IMR-90 (cell line): ENCODE measurements around the gene IQCC. TPM values are rescaled to one million over a fixed set of nuclear protein-coding genes. Genes with fewer than 3 reads are reported as not detected.

ENCODE experiments used
- ATAC-seq: fragments of 200-7000 bp; cut with Tn5 transposase; 2 replicates; pipeline ENCODE4 v1.9.1; 2020; ENCODE audit warnings: low read depth, mild to moderate bottlenecking, moderate library complexity
- BruUV-seq: library from RNA; stranded (reverse); fragments of 400-500 nt; replicated peaks from 2 replicates; lab custom pipeline; 2021; lab: Mats Ljungman, UMichigan
- CTCF ChIA-PET: fragments of 300-600 bp; formaldehyde crosslinking; extraction: SDS; loops from one replicate; lab custom pipeline; 2021; ENCODE audit warnings: antibody characterized with exemption; lab: Yijun Ruan, JAX
- POLR2A ChIA-PET: fragments of 300-600 bp; sonication (Branson Sonifier 250); formaldehyde crosslinking; loops from one replicate; lab custom pipeline; 2022; ENCODE audit warnings: antibody characterized with exemption; ENCODE audit not compliant: unreplicated experiment; lab: Charles Lee
- DNase-seq: peaks from one replicate; pipeline ENCODE4 v3.0.0; 2013
- H2AFZ ChIP-seq: replicated peaks from 2 replicates; pipeline ENCODE3; 2013; ENCODE audit warnings: low read length, mild to moderate bottlenecking; ENCODE audit not compliant: poor library complexity
- H2AK5ac ChIP-seq: 2 replicates; pipeline ENCODE4 v1.6.1; 2013; ENCODE audit warnings: low read depth, low read length, inconsistent platforms
- H2AK9ac ChIP-seq: replicated peaks from 2 replicates; pipeline ENCODE3; 2013; ENCODE audit warnings: mild to moderate bottlenecking, low read depth, low read length, moderate library complexity; ENCODE audit not compliant: poor library complexity
- H2BK120ac ChIP-seq: 2 replicates; pipeline ENCODE4 v1.6.1; 2013; ENCODE audit warnings: low read depth, low read length, inconsistent platforms
- H2BK15ac ChIP-seq: 3 replicates; pipeline ENCODE4 v1.6.1; 2013; ENCODE audit warnings: low read depth, low read length, inconsistent platforms
- H2BK20ac ChIP-seq: 2 replicates; pipeline ENCODE4 v1.6.1; 2013; ENCODE audit warnings: low read depth, mild to moderate bottlenecking, inconsistent platforms, low read length, moderate library complexity
- H2BK5ac ChIP-seq: 2 replicates; pipeline ENCODE4 v1.6.1; 2013; ENCODE audit warnings: mild to moderate bottlenecking, low read depth, low read length, inconsistent platforms; ENCODE audit not compliant: poor library complexity, severe bottlenecking
- H3K14ac ChIP-seq: replicated peaks from 2 replicates; pipeline ENCODE4 v1.6.1; 2013; ENCODE audit warnings: low read depth, low read length, inconsistent platforms
- H3K18ac ChIP-seq: 2 replicates; pipeline ENCODE4 v1.6.1; 2013; ENCODE audit warnings: low read depth, low read length, control low read depth
- H3K23ac ChIP-seq: 2 replicates; pipeline ENCODE4 v1.6.1; 2013; ENCODE audit warnings: low read depth, low read length, inconsistent platforms
- H3K27ac ChIP-seq: 2 replicates; pipeline ENCODE4 v1.5.1; 2013; ENCODE audit warnings: mild to moderate bottlenecking, control low read depth, low read length; ENCODE audit not compliant: insufficient read depth
- H3K27me3 ChIP-seq: 2 replicates; pipeline ENCODE4 v1.6.1; 2013; ENCODE audit warnings: low read length; ENCODE audit not compliant: control insufficient read depth, insufficient read depth
- H3K36me3 ChIP-seq: 2 replicates; pipeline ENCODE4 v1.6.1; 2013; ENCODE audit warnings: low read length, mixed read lengths; ENCODE audit not compliant: control insufficient read depth, insufficient read depth
- H3K4ac ChIP-seq: 2 replicates; pipeline ENCODE4 v1.6.1; 2013; ENCODE audit warnings: low read depth, low read length, inconsistent platforms
- H3K4me1 ChIP-seq: 2 replicates; pipeline ENCODE4 v1.6.1; 2013; ENCODE audit warnings: low read length, mixed read lengths; ENCODE audit not compliant: control insufficient read depth, insufficient read depth
- H3K4me2 ChIP-seq: 2 replicates; pipeline ENCODE4 v1.6.1; 2013; ENCODE audit warnings: low read depth, mild to moderate bottlenecking, control low read depth, low read length, moderate library complexity
- H3K4me3 ChIP-seq: 2 replicates; pipeline ENCODE4 v1.5.1; 2013; ENCODE audit warnings: low read depth, mild to moderate bottlenecking, control low read depth, low read length, moderate library complexity; ENCODE audit not compliant: insufficient read depth
- H3K56ac ChIP-seq: 2 replicates; pipeline ENCODE4 v1.6.1; 2013; ENCODE audit warnings: low read length, inconsistent platforms; ENCODE audit not compliant: insufficient read depth; ENCODE audit errors: extremely low read depth
- H3K79me1 ChIP-seq, 2 experiments: 2 replicates each; pipeline ENCODE4 v1.6.1; 2013; ENCODE audit warnings: low read length in 2 of 2, inconsistent platforms in 1 of 2, low read depth in 1 of 2
- H3K9ac ChIP-seq: 2 replicates; pipeline ENCODE4 v1.6.1; 2013; ENCODE audit warnings: low read depth, low read length, control low read depth
- H3K9me1 ChIP-seq: 2 replicates; pipeline ENCODE4 v1.6.1; 2013; ENCODE audit warnings: low read length, inconsistent platforms; ENCODE audit not compliant: insufficient read depth
- H3K9me3 ChIP-seq: 2 replicates; pipeline ENCODE4 v1.6.1; 2013; ENCODE audit warnings: low read length; ENCODE audit not compliant: control insufficient read depth, insufficient read depth
- H4K20me1 ChIP-seq: 2 replicates; pipeline ENCODE4 v1.6.1; 2013; ENCODE audit warnings: low read length, inconsistent platforms; ENCODE audit not compliant: insufficient read depth
- H4K5ac ChIP-seq: 2 replicates; pipeline ENCODE4 v1.6.1; 2013; ENCODE audit warnings: mild to moderate bottlenecking, low read depth, low read length, control low read depth
- H4K8ac ChIP-seq, 2 experiments: 2 replicates each; pipeline ENCODE4 v1.6.1; 2013; ENCODE audit warnings: low read depth in 2 of 2, low read length in 2 of 2, control low read depth in 1 of 2, inconsistent platforms in 1 of 2
- H4K91ac ChIP-seq: 2 replicates; pipeline ENCODE4 v1.6.1; 2013; ENCODE audit warnings: low read depth, low read length, inconsistent platforms; ENCODE audit not compliant: insufficient read depth
- BHLHE40 ChIP-seq: fragments of 150-350 bp; IDR thresholded peaks from 2 replicates; pipeline ENCODE4 v1.6.1; 2016; ENCODE audit warnings: mild to moderate bottlenecking, low read depth, low read length
- CEBPB ChIP-seq: IDR thresholded peaks from 2 replicates; pipeline ENCODE4 v1.6.1; 2012; ENCODE audit warnings: low read depth, low read length, improper control_type of control experiment
- CHD1 ChIP-seq: IDR thresholded peaks from 2 replicates; pipeline ENCODE4 v1.6.1; 2012; ENCODE audit warnings: low read depth, low read length, improper control_type of control experiment
- CTCF ChIP-seq: conservative IDR thresholded peaks from 2 replicates; pipeline ENCODE4 v1.5.1; 2012; ENCODE audit warnings: mild to moderate bottlenecking, low read depth, low read length, improper control_type of control experiment
- ELK1 ChIP-seq: fragments of 150-350 bp; IDR thresholded peaks from 2 replicates; pipeline ENCODE4 v1.6.1; 2016; ENCODE audit warnings: low read depth, mild to moderate bottlenecking, low read length, moderate library complexity, borderline replicate concordance
- FOS ChIP-seq: fragments of 150-350 bp; IDR thresholded peaks from 2 replicates; pipeline ENCODE4 v1.6.1; 2016; ENCODE audit warnings: low read depth, low read length
- MAFK ChIP-seq: IDR thresholded peaks from 2 replicates; pipeline ENCODE4 v1.6.1; 2012; ENCODE audit warnings: low read depth, low read length, improper control_type of control experiment
- MAZ ChIP-seq: IDR thresholded peaks from 2 replicates; pipeline ENCODE4 v1.6.1; 2012; ENCODE audit warnings: low read depth, mild to moderate bottlenecking, low read length, improper control_type of control experiment, moderate library complexity, borderline replicate concordance
- MXI1 ChIP-seq: IDR thresholded peaks from 2 replicates; pipeline ENCODE4 v1.6.1; 2012; ENCODE audit warnings: low read depth, mild to moderate bottlenecking, low read length, moderate library complexity, borderline replicate concordance
- NFE2L2 ChIP-seq: fragments of 150-350 bp; IDR thresholded peaks from 2 replicates; pipeline ENCODE4 v1.6.1; 2016; ENCODE audit warnings: low read depth, mild to moderate bottlenecking, low read length
- RAD21 ChIP-seq: IDR thresholded peaks from 2 replicates; pipeline ENCODE4 v1.6.1; 2012; ENCODE audit warnings: low read length, improper control_type of control experiment
- RFX5 ChIP-seq: IDR thresholded peaks from 2 replicates; pipeline ENCODE4 v1.8.0; 2012; ENCODE audit warnings: low read depth, mild to moderate bottlenecking, low read length, moderate library complexity
- USF2 ChIP-seq: fragments of 150-350 bp; IDR thresholded peaks from 2 replicates; pipeline ENCODE4 v1.6.1; 2017; ENCODE audit warnings: mild to moderate bottlenecking, antibody characterized with exemption, low read length, low read depth
- WGBS, 2 experiments: methylation state at CpG; one replicate each; pipeline versions ENCODE4 v1.1.5 to v1.1.7; 2013; ENCODE audit warnings: missing lambda C conversion rate in 2 of 2; ENCODE audit not compliant: insufficient read length in 1 of 2; ENCODE audit errors: extremely low coverage in 2 of 2; 5-methylcytosine and 5-hydroxymethylcytosine counted together
- dilution Hi-C: fragments of 300-500 bp; cut with HindIII; formaldehyde crosslinking; loops from one replicate; pipeline ENCODE4 v1.14.3; 2018; ENCODE audit warnings: low sequenced_read_pairs; ENCODE audit not compliant: unreplicated experiment
- in situ Hi-C: fragments of 300-500 bp; cut with MboI; formaldehyde crosslinking; loops from 3 replicates; pipeline ENCODE4 v1.14.3; 2019; ENCODE audit warnings: low sequenced_read_pairs, inconsistent platforms, mixed read lengths
- intact Hi-C: fragments of 100-400 bp; cut with micrococcal nuclease; formaldehyde crosslinking; loops from 2 replicates; pipeline ENCODE4 v1.10.0; 2022
- polyA plus RNA-seq, 3 experiments: library from polyadenylated mRNA; depleted of rRNA; stranded (reverse); fragments of >200 nt; gene quantifications; 2 replicates each; pipeline ENCODE4 v1.2.3, GENCODE V29; 2012; ENCODE audit warnings: low replicate concordance in 1 of 3
- total RNA-seq: library from RNA; depleted of rRNA; stranded (reverse); fragments of >200 nt; gene quantifications from 2 replicates; pipeline ENCODE4 v1.2.3, GENCODE V29; 2012

IQCC gene
- total and polyA plus RNA-seq, 2 of the 4 experiments (the other 2 are of a cell fraction) = 1.6 to 2.2 TPM

GRCh38 chr1:32201011-32201855 is 4.2 kb upstream of the IQCC start:
- H3K56ac ChIP-seq = 0 out of 2 replicates have a peak overlapping the region, but pooled peaks have one; percentile 91
- H3K27ac ChIP-seq = peak overlapping the region; percentile 78
- peak overlapping the region; percentile 65 for H4K5ac ChIP-seq
- no TSS peak for BruUV-seq
- peak overlapping the region; percentile 84 for H4K91ac ChIP-seq
- H4K8ac ChIP-seq = peak overlapping the region; percentile 60 to 88
- H2BK20ac ChIP-seq = no peak overlapping the region
- peak overlapping the region; percentile 40; the same call in 1 of the 2 replicates for H3K18ac ChIP-seq
- peak overlapping the region; percentile 72 for H3K9ac ChIP-seq
- H3K14ac ChIP-seq = peak overlapping the region; percentile 75
- peaks cover 14% of the 10 kb centered on the region; the same call in 1 of the 2 replicates for H3K9me1 ChIP-seq
- WGBS, 2 experiments = 2% methylated on average over 7 of the region's 26 CpGs; no CpG with 5 or more reads in 1 of the 2 experiments
- in situ Hi-C loops (no loop called here), intact Hi-C loops (no loop called here), dilution Hi-C loops (no loop called here)
- H2AFZ ChIP-seq = peak overlapping the region; percentile 94
- peak overlapping the region; percentile 33 for H3K23ac ChIP-seq
- H3K4me2 ChIP-seq = peak overlapping the region; percentile 60
- CTCF ChIA-PET = interaction anchor here (0.6 to 1.1 kb wide), 3 partner anchors 9 to 92 kb away, joined by 3 to 4 read pairs (median 3); no protein-coding TSS in a partner anchor
- POLR2A ChIA-PET = no interaction called here
- H3K4me1 ChIP-seq = peaks cover 30% of the 10 kb centered on the region
- H2AK9ac ChIP-seq = peak overlapping the region; percentile 90
- peak overlapping the region; percentile 63 for H3K4me3 ChIP-seq
- H3K4ac ChIP-seq = peak overlapping the region; percentile 70
- peak; percentile 49 for ATAC-seq
- H3K36me3 ChIP-seq = peaks cover 22% of the 10 kb centered on the region
- H3K9me3 ChIP-seq = no peaks in the 10 kb centered on the region
- H2BK5ac ChIP-seq = peak overlapping the region; percentile 80
- H2AK5ac ChIP-seq = peak overlapping the region; percentile 74
- H3K79me1 ChIP-seq = peaks cover 5 to 51% of the 10 kb centered on the region in 2 experiments
- H2BK120ac ChIP-seq = peak overlapping the region; percentile 23; the same call in 1 of the 2 replicates
- no peaks in the 10 kb centered on the region for H4K20me1 ChIP-seq
- no peaks in the 10 kb centered on the region for H3K27me3 ChIP-seq
- DNase-seq = peak; percentile 67
- peak overlapping the region; percentile 19; the same call in 1 of the 3 replicates for H2BK15ac ChIP-seq
- no peak for TF ChIP-seq CHD1
- TF ChIP-seq MAFK = no peak
- TF ChIP-seq ELK1 = no peak
- no peak for TF ChIP-seq NFE2L2
- TF ChIP-seq USF2 = 0 out of 2 replicates have a peak, but pooled peaks have one; percentile 9
- TF ChIP-seq RAD21 = 0 out of 2 replicates have a peak, but pooled peaks have one; percentile 5
- TF ChIP-seq BHLHE40 = no peak
- no peak for TF ChIP-seq MXI1
- no peak for TF ChIP-seq RFX5
- no peak for TF ChIP-seq CEBPB
- no peak for TF ChIP-seq FOS
- no peak for TF ChIP-seq MAZ
- 0 out of 2 replicates have a peak, but pooled peaks have one; percentile 18 for TF ChIP-seq CTCF
